Measurements from ENCODE around the gene ARMH2.

DNA sequence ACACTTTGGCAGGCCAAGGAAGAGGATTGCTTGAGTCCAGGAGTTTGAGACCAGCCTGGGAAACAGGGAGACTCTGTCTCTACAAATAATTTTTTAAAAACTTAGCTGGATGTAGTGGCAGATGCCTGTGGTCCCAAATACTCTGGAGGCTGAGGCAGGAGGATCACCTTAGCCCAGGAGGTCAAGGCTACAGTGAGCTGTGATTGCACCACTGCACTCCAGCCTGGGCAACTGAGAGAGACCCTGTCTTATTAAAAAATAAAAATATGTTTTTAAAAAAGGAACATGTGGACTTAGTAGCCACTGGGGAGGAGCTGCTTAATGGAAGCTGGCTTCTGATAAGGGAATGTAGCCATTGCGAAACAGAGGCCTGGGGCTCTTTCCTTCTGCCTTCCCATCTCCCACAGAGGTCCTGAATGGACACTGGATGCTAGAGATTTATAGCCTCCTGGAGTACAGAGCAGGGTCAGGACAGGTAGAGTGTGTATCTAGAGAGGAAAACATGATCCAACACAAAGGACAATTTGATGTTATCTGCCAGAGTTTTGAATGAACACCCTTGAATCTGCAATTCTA, 45.7 kb downstream of the ARMH2 start:
- TF ChIP-seq GATA2 (IDR thresholded peaks at IDR 0.05; ENCODE audit: insufficient read depth, insufficient read length, low read depth, low read length) (no peak), JUN (IDR thresholded peaks at IDR 0.05; ENCODE audit: borderline replicate concordance, insufficient read depth, insufficient read length, low read depth) (no peak)
- TF ChIP-seq, protein P1, sequence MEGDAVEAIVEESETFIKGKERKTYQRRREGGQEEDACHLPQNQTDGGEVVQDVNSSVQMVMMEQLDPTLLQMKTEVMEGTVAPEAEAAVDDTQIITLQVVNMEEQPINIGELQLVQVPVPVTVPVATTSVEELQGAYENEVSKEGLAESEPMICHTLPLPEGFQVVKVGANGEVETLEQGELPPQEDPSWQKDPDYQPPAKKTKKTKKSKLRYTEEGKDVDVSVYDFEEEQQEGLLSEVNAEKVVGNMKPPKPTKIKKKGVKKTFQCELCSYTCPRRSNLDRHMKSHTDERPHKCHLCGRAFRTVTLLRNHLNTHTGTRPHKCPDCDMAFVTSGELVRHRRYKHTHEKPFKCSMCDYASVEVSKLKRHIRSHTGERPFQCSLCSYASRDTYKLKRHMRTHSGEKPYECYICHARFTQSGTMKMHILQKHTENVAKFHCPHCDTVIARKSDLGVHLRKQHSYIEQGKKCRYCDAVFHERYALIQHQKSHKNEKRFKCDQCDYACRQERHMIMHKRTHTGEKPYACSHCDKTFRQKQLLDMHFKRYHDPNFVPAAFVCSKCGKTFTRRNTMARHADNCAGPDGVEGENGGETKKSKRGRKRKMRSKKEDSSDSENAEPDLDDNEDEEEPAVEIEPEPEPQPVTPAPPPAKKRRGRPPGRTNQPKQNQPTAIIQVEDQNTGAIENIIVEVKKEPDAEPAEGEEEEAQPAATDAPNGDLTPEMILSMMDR (IDR thresholded peaks at IDR 0.05; ENCODE audit: extremely low read depth in 1 of 2, insufficient read depth in 1 of 2, low read depth in 1 of 2, low read length in 2 of 2) = no peak
